HCT116 (cell line): ENCODE measurements around the gene DRGX. TPM values are rescaled to one million over a fixed set of nuclear protein-coding genes. Genes with fewer than 3 reads are reported as not detected.

Experiments
- ATAC-seq: fragments of 200-7000 bp; cut with Tn5 transposase; 2 replicates; pipeline ENCODE4 v1.9.1; 2020; ENCODE audit warnings: mild to moderate bottlenecking, moderate library complexity
- BruUV-seq: library from RNA; stranded (reverse); fragments of 400-500 nt; replicated peaks from 2 replicates; lab custom pipeline; 2021; lab: Mats Ljungman, UMichigan
- CTCF ChIA-PET: fragments of 300-600 bp; sonication (Branson Sonifier 250); formaldehyde crosslinking; loops from one replicate; lab custom pipeline; 2021; ENCODE audit warnings: antibody characterized with exemption; lab: Charles Lee
- POLR2A ChIA-PET: fragments of 300-600, 350-600 bp; sonication (Branson Sonifier 250); formaldehyde crosslinking; loops from one replicate; lab custom pipeline; 2021; ENCODE audit warnings: antibody characterized with exemption; lab: Charles Lee
- RAD21 ChIA-PET, 2 experiments: fragments of 300-600 bp; sonication (Branson Sonifier 250); formaldehyde crosslinking; loops; one replicate each; lab custom pipeline; 2023; ENCODE audit warnings: low total read pairs in 2 of 2; ENCODE audit not compliant: uncharacterized antibody in 2 of 2, unreplicated experiment in 2 of 2, low non-redundant PET in 1 of 2; lab: Charles Lee
- DNase-seq: peaks from one replicate; pipeline ENCODE4 v3.0.0-alpha.2; 2010; ENCODE audit warnings: low read depth, low spot score
- H2AFZ ChIP-seq: fragments of 200-600 bp; shearing (Covaris generic), sonication (generic); 2 replicates; pipeline ENCODE4 v1.6.1; 2017; ENCODE audit warnings: low read depth, mixed run types, mixed read lengths, antibody characterized with exemption, low read length; ENCODE audit not compliant: poor library complexity, severe bottlenecking
- H3K27ac ChIP-seq: 2 replicates; pipeline ENCODE4 v1.5.1; 2012; ENCODE audit warnings: low read depth, low read length
- H3K27me3 ChIP-seq: fragments of 200-600 bp; sonication (generic); 2 replicates; pipeline ENCODE4 v1.6.1; 2016; ENCODE audit warnings: mixed run types, low read length, mixed read lengths; ENCODE audit not compliant: insufficient read depth
- H3K36me3 ChIP-seq, 2 experiments: fragments of 200-500 bp in 1 of 2; fragments of 200-600 bp in 1 of 2; sonication (Bioruptor generic) in 1 of 2; sonication (generic) in 1 of 2; 2 replicates each; pipeline versions ENCODE4 v1.5.1 to v1.6.1; 2014 to 2016; ENCODE audit warnings: low read length in 2 of 2, inconsistent platforms in 1 of 2, mixed read lengths in 1 of 2, mixed run types in 1 of 2; ENCODE audit not compliant: insufficient read depth in 2 of 2, control insufficient read depth in 1 of 2
- H3K4me1 ChIP-seq, 2 experiments: fragments of 200-600 bp in 1 of 2; sonication (generic) in 1 of 2; 2 replicates each; pipeline versions ENCODE4 v1.5.1 to v1.6.1; 2012 to 2017; ENCODE audit warnings: low read length in 2 of 2, inconsistent platforms in 1 of 2, mild to moderate bottlenecking in 1 of 2, mixed read lengths in 1 of 2, mixed run types in 1 of 2, moderate library complexity in 1 of 2; ENCODE audit not compliant: insufficient read depth in 2 of 2, control insufficient read depth in 1 of 2
- H3K4me2 ChIP-seq: fragments of 200-600 bp; sonication (generic); 2 replicates; pipeline ENCODE4 v1.6.1; 2017; ENCODE audit warnings: mixed run types, low read length, mixed read lengths
- H3K4me3 ChIP-seq, 2 experiments: fragments of 200-600 bp in 1 of 2; sonication (generic) in 1 of 2; replicated peaks in 1 of 2; 2 replicates each; pipeline ENCODE4 v1.5.1; 2011 to 2016; ENCODE audit warnings: low read length in 2 of 2, control low read depth in 1 of 2, low read depth in 1 of 2, mild to moderate bottlenecking in 1 of 2, mixed read lengths in 1 of 2, mixed run types in 1 of 2
- H3K79me2 ChIP-seq: fragments of 200-600 bp; sonication (generic); 2 replicates; pipeline ENCODE4 v1.6.1; 2017; ENCODE audit warnings: mild to moderate bottlenecking, mixed run types, low read length, moderate library complexity, mixed read lengths; ENCODE audit not compliant: insufficient read depth
- H3K9ac ChIP-seq: fragments of 200-600 bp; sonication (generic); 2 replicates; pipeline ENCODE4 v1.6.1; 2016; ENCODE audit warnings: low read length, mixed read lengths
- H3K9me2 ChIP-seq: fragments of 200-600 bp; sonication (generic), shearing (Covaris generic); 2 replicates; pipeline ENCODE4 v1.6.1; 2017; ENCODE audit warnings: mixed run types, mild to moderate bottlenecking, moderate library complexity; ENCODE audit not compliant: insufficient read depth
- H3K9me3 ChIP-seq, 2 experiments: fragments of 200-500 bp in 1 of 2; fragments of 200-600 bp in 1 of 2; sonication (Bioruptor generic) in 1 of 2; sonication (generic) in 1 of 2; 2 replicates each; pipeline ENCODE4 v1.6.1; 2014 to 2017; ENCODE audit warnings: low read length in 2 of 2, mixed read lengths in 2 of 2, inconsistent platforms in 1 of 2, low read depth in 1 of 2, mild to moderate bottlenecking in 1 of 2, mixed run types in 1 of 2, moderate library complexity in 1 of 2; ENCODE audit not compliant: control insufficient read depth in 1 of 2, insufficient read depth in 1 of 2
- H4K20me1 ChIP-seq: fragments of 200-600 bp; sonication (generic), shearing (Covaris generic); 2 replicates; pipeline ENCODE4 v1.6.1; 2017; ENCODE audit warnings: mixed run types, mild to moderate bottlenecking, moderate library complexity; ENCODE audit not compliant: insufficient read depth
- ATF3 ChIP-seq: IDR thresholded peaks from 2 replicates; pipeline ENCODE4 v1.6.1; 2012
- CBX3 ChIP-seq: IDR thresholded peaks from 2 replicates; pipeline ENCODE4 v1.6.1; 2012; ENCODE audit warnings: low read depth
- CEBPB ChIP-seq: IDR thresholded peaks from 2 replicates; pipeline ENCODE4 v1.6.1; 2012; ENCODE audit warnings: low read depth
- EGR1 ChIP-seq: IDR thresholded peaks from 2 replicates; pipeline ENCODE4 v1.6.1; 2012; ENCODE audit warnings: low read depth
- EZH2 ChIP-seq: fragments of 200-600 bp; sonication (generic); IDR thresholded peaks from 2 replicates; pipeline ENCODE4 v1.6.1; 2017; ENCODE audit warnings: antibody characterized with exemption, mixed run types
- EZH2phosphoT487 ChIP-seq: fragments of 200-600 bp; IDR thresholded peaks from 2 replicates; pipeline ENCODE4 v1.6.1; 2018; ENCODE audit warnings: antibody characterized with exemption, borderline replicate concordance
- FOSL1 ChIP-seq: IDR thresholded peaks from 2 replicates; pipeline ENCODE4 v1.6.1; 2012; ENCODE audit warnings: low read depth
- JUND ChIP-seq: IDR thresholded peaks from 2 replicates; pipeline ENCODE4 v1.6.1; 2012
- POLR2A ChIP-seq: IDR thresholded peaks from 2 replicates; pipeline ENCODE4 v1.7.0; 2011; ENCODE audit warnings: borderline replicate concordance; ENCODE audit not compliant: insufficient read depth, insufficient read length; ENCODE audit errors: extremely low read depth
- REST ChIP-seq: IDR thresholded peaks from 2 replicates; pipeline ENCODE4 v1.6.1; 2012; ENCODE audit warnings: low read depth
- SIN3A ChIP-seq: IDR thresholded peaks from 2 replicates; pipeline ENCODE4 v1.6.1; 2012; ENCODE audit warnings: low read depth
- SP1 ChIP-seq: IDR thresholded peaks from 2 replicates; pipeline ENCODE4 v1.6.1; 2012; ENCODE audit warnings: low read depth
- SRF ChIP-seq: IDR thresholded peaks from 2 replicates; pipeline ENCODE4 v1.6.1; 2012; ENCODE audit warnings: low read depth
- TCF7L2 ChIP-seq: IDR thresholded peaks from 2 replicates; pipeline ENCODE4 v1.7.0; 2011; ENCODE audit warnings: borderline replicate concordance, inconsistent platforms; ENCODE audit not compliant: insufficient read depth, insufficient read length; ENCODE audit errors: extremely low read depth
- YY1 ChIP-seq: IDR thresholded peaks from 2 replicates; pipeline ENCODE4 v1.6.1; 2011; ENCODE audit warnings: low read length, low read depth, moderate library complexity, mild to moderate bottlenecking; ENCODE audit not compliant: insufficient replicate concordance; ENCODE audit errors: extremely low read depth
- ZFX ChIP-seq: fragments of 450-650 bp; IDR thresholded peaks from 2 replicates; pipeline ENCODE4 v1.6.1; 2017
- ZNF274 ChIP-seq: fragments of 200-500 bp; sonication (Bioruptor generic); IDR thresholded peaks from 2 replicates; pipeline ENCODE4 v1.6.1; 2014; ENCODE audit warnings: mild to moderate bottlenecking, low read depth, low read length, inconsistent platforms
- intact Hi-C: fragments of 100-400 bp; cut with micrococcal nuclease; formaldehyde crosslinking; loops from 2 replicates; pipeline ENCODE4 v1.10.0; 2022
- total RNA-seq: library from RNA; stranded (reverse); gene quantifications from one replicate; pipeline ENCODE4 v1.2.1, GENCODE V29; 2021; ENCODE audit not compliant: unreplicated experiment
- TF ChIP-seq, protein P1 (sequence below), 3 experiments: fragments of 200-600 bp in 1 of 3; sonication (generic) in 1 of 3; IDR thresholded peaks in 2 of 3; conservative IDR thresholded peaks in 1 of 3; 2 replicates each; pipeline ENCODE4 v1.5.1; 2012 to 2017; ENCODE audit warnings: low read depth in 2 of 3, low read length in 2 of 3, antibody characterized with exemption in 1 of 3, borderline replicate concordance in 1 of 3, control low read depth in 1 of 3, mild to moderate bottlenecking in 1 of 3, mixed read lengths in 1 of 3, mixed run types in 1 of 3, moderate library complexity in 1 of 3; ENCODE audit not compliant: insufficient read depth in 1 of 3

DRGX gene
- total RNA-seq, 1 experiment from 2014 or later, result not detected

DNA sequence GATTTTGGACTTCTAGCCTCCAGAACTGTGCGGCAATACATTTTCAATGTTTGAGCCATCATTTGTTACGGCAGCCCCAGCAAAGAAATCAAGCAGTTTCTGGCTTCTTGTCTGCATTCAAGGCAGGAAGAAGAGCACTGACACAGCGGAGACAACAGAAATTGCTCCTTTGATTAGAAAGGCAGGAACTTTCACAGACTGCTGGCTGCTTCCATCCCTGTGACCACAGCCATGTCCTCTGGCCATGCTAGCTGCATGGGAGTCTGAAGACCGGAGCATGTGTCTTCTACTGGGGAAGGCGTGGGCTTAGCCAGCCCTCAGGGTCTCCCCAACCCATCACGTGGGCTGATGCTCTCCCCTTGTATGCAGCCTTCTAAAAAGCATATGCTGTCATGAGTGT is 77.9 kb downstream of the DRGX start:
- ChIA-PET CTCF (no interaction called here), POLR2A (no interaction called here), RAD21 (no interaction called here)
- Histone ChIP-seq H3K4me2 (no peak overlapping the region), H4K20me1 (no peaks in the 10 kb centered on the region), H3K9me3 (no peaks in the 10 kb centered on the region), H3K9me2 (no peaks in the 10 kb centered on the region), H3K27ac (no peak overlapping the region), H3K4me1 (no peaks in the 10 kb centered on the region), H3K79me2 (no peaks in the 10 kb centered on the region), H3K27me3 (peaks cover 25% of the 10 kb centered on the region; the same call in 1 of the 2 replicates), H3K9ac (no peak overlapping the region), H2AFZ (no peak overlapping the region), H3K36me3 (no peaks in the 10 kb centered on the region), H3K4me3 (no peak overlapping the region)
- BruUV-seq, result no TSS peak
- intact Hi-C loops, result no loop called here
- DNase-seq (no peak), ATAC-seq (no peak)
- TF ChIP-seq SIN3A, result no peak

- Histone ChIP-seq H2AFZ (no peak overlapping the region), H4K20me1 (no peaks in the 10 kb centered on the region), H3K4me3 (no peak overlapping the region), H3K4me2 (no peak overlapping the region), H3K9ac (no peak overlapping the region), H3K27me3 (peaks cover 23% of the 10 kb centered on the region; the same call in 1 of the 2 replicates), H3K36me3 (no peaks in the 10 kb centered on the region), H3K9me2 (no peaks in the 10 kb centered on the region), H3K79me2 (no peaks in the 10 kb centered on the region), H3K9me3 (no peaks in the 10 kb centered on the region), H3K4me1 (no peaks in the 10 kb centered on the region), H3K27ac (no peak overlapping the region)
- ChIA-PET POLR2A (no interaction called here), CTCF (no interaction called here), RAD21 (no interaction called here)
- ATAC-seq (no peak), DNase-seq (no peak)
- no TSS peak for BruUV-seq
- intact Hi-C loops, result no loop called here
- TF ChIP-seq EZH2phosphoT487 (no peak), SP1 (no peak), ZNF274 (no peak), YY1 (no peak), REST (no peak), CBX3 (no peak), ATF3 (no peak), POLR2A (no peak), FOSL1 (no peak), JUND (no peak), ZFX (no peak), EZH2 (no peak), SIN3A (no peak), EGR1 (no peak), CEBPB (no peak), TCF7L2 (no peak), SRF (no peak)
- TF ChIP-seq, protein P1, sequence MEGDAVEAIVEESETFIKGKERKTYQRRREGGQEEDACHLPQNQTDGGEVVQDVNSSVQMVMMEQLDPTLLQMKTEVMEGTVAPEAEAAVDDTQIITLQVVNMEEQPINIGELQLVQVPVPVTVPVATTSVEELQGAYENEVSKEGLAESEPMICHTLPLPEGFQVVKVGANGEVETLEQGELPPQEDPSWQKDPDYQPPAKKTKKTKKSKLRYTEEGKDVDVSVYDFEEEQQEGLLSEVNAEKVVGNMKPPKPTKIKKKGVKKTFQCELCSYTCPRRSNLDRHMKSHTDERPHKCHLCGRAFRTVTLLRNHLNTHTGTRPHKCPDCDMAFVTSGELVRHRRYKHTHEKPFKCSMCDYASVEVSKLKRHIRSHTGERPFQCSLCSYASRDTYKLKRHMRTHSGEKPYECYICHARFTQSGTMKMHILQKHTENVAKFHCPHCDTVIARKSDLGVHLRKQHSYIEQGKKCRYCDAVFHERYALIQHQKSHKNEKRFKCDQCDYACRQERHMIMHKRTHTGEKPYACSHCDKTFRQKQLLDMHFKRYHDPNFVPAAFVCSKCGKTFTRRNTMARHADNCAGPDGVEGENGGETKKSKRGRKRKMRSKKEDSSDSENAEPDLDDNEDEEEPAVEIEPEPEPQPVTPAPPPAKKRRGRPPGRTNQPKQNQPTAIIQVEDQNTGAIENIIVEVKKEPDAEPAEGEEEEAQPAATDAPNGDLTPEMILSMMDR (IDR thresholded peaks at IDR 0.05 in 2 of 3, conservative IDR thresholded peaks at IDR 0.05 in 1 of 3; ENCODE audit: borderline replicate concordance in 1 of 3, insufficient read depth in 1 of 3, low read depth in 2 of 3, low read length in 2 of 3), result no peak
These were observed 81.1 kb downstream of the DRGX start for GRCh38 chr10:49314806-49315205.
